ENCODE results near the gene RPS6KA1. TPM values are rescaled to one million over a fixed set of nuclear protein-coding genes. Genes with fewer than 3 reads are reported as not detected.

Gene RPS6KA1
- total RNA-seq, 1 donor from 2014 or later, result 9.6 TPM

GRCh38 chr1:26546819-26547218, 17.3 kb downstream of the RPS6KA1 start:
- DNase-seq (ENCODE audit: low spot score in 2 of 2), result no peak
- no peaks in the 10 kb centered on the region for H3K4me1 ChIP-seq
- H3K27me3 ChIP-seq, result no peaks in the 10 kb centered on the region
- H3K27ac ChIP-seq, result no peak overlapping the region
- intact Hi-C loops (cut with DNase I), result no loop called here
- H3K4me3 ChIP-seq, result no peak overlapping the region
- no peaks in the 10 kb centered on the region for H3K36me3 ChIP-seq
- no peaks in the 10 kb centered on the region for H3K9me3 ChIP-seq
- TF ChIP-seq CTCF (IDR thresholded peaks at IDR 0.05), result no peak

- no peak overlapping the region for H3K4me3 ChIP-seq
- TF ChIP-seq CTCF (IDR thresholded peaks at IDR 0.05), result no peak
- H3K4me1 ChIP-seq, result no peaks in the 10 kb centered on the region
- H3K36me3 ChIP-seq, result no peaks in the 10 kb centered on the region
- no peaks in the 10 kb centered on the region for H3K9me3 ChIP-seq
- DNase-seq (ENCODE audit: low spot score in 2 of 2), result no peak
- no peaks in the 10 kb centered on the region for H3K27me3 ChIP-seq
- no peak overlapping the region for H3K27ac ChIP-seq
- intact Hi-C loops (cut with DNase I), result no loop called here
Observed at GRCh38 chr1:26548841-26549240, 19.3 kb downstream of the RPS6KA1 start.

GRCh38 chr1:26550946-26551345, 21.4 kb downstream of the RPS6KA1 start:
- H3K27me3 ChIP-seq, result no peaks in the 10 kb centered on the region
- intact Hi-C loops (cut with DNase I), result no loop called here
- H3K36me3 ChIP-seq, result no peaks in the 10 kb centered on the region
- no peak overlapping the region for H3K27ac ChIP-seq
- H3K4me3 ChIP-seq, result no peak overlapping the region
- no peak for TF ChIP-seq CTCF (IDR thresholded peaks at IDR 0.05)
- DNase-seq (ENCODE audit: low spot score in 2 of 2), result no peak
- H3K4me1 ChIP-seq, result no peaks in the 10 kb centered on the region
- no peaks in the 10 kb centered on the region for H3K9me3 ChIP-seq

GRCh38 chr1:26552720-26553119, 23.2 kb downstream of the RPS6KA1 start:
- Histone ChIP-seq H3K27me3 (no peaks in the 10 kb centered on the region), H3K36me3 (no peaks in the 10 kb centered on the region), H3K9me3 (no peaks in the 10 kb centered on the region), H3K27ac (no peak overlapping the region), H3K4me3 (no peak overlapping the region), H3K4me1 (no peaks in the 10 kb centered on the region)
- no peak for TF ChIP-seq CTCF (IDR thresholded peaks at IDR 0.05)
- intact Hi-C loops (cut with DNase I), result no loop called here
- DNase-seq (ENCODE audit: low spot score in 2 of 2), result no peak

GRCh38 chr1:26553942-26554682, 24.6 kb downstream of the RPS6KA1 start:
- DNase-seq (ENCODE audit: low spot score in 2 of 2), result no peak
- no peaks in the 10 kb centered on the region for H3K4me1 ChIP-seq
- intact Hi-C loops (cut with DNase I), result no loop called here
- no peaks in the 10 kb centered on the region for H3K27me3 ChIP-seq
- no peak overlapping the region for H3K27ac ChIP-seq
- TF ChIP-seq CTCF (IDR thresholded peaks at IDR 0.05), result no peak
- no peak overlapping the region for H3K4me3 ChIP-seq
- no peaks in the 10 kb centered on the region for H3K36me3 ChIP-seq
- no peaks in the 10 kb centered on the region for H3K9me3 ChIP-seq

- DNase-seq (ENCODE audit: low spot score in 2 of 2), result no peak
- no peak overlapping the region for H3K4me3 ChIP-seq
- no peak overlapping the region for H3K27ac ChIP-seq
- no peaks in the 10 kb centered on the region for H3K4me1 ChIP-seq
- intact Hi-C loops (cut with DNase I), result no loop called here
- H3K27me3 ChIP-seq, result no peaks in the 10 kb centered on the region
- H3K9me3 ChIP-seq, result no peaks in the 10 kb centered on the region
- no peaks in the 10 kb centered on the region for H3K36me3 ChIP-seq
- TF ChIP-seq CTCF (IDR thresholded peaks at IDR 0.05), result no peak
Observed at GRCh38 chr1:26554781-26555180, 25.2 kb downstream of the RPS6KA1 start.
